Measurements from ENCODE around the gene PRKCZ. TPM values are rescaled to one million over a fixed set of nuclear protein-coding genes. Genes with fewer than 3 reads are reported as not detected.

PRKCZ gene
- total and polyA plus RNA-seq, 7 donors = 0.07 to 2.3 (median 0.42) TPM; not detected in 1

DNA sequence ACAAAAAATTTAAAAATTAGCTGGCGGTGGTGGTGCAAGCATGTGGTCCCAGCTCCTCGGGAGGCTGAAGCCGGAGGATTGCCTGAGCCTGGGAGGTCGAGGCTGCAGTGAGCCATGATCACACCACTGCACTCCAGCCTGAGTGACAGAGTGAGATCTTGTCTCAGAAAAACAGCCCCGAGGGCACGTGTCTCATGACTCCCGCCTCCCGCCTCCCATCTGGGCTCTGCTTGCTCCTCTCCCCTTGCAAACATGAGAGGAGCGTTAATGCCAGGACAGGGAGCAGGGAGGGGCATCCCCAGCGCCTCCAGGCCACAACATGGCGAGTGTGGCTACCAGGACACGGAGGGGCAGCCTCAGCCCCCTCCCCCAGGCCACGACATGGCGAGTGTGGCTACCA lies 116.0 kb downstream of the PRKCZ start:
- 74 to 79% (median 75%) methylated on average over 10 to 14 of the region's 14 CpGs for WGBS, 3 donors
- H3K4me1 ChIP-seq = no peaks in the 10 kb centered on the region
- ATAC-seq = no peak
- no peak overlapping the region for H3K27ac ChIP-seq
- DNase-seq = no peak
- no peak overlapping the region for H3K4me3 ChIP-seq
- no peaks in the 10 kb centered on the region for H3K36me3 ChIP-seq (ENCODE audit: insufficient read depth in 1 of 2, low read depth in 1 of 2)
- H3K27me3 ChIP-seq (ENCODE audit: insufficient read depth in 3 of 3, low read length in 2 of 3) = peaks cover 0 to 10% (median 0%) of the 10 kb centered on the region in 3 donors
- H3K9me3 ChIP-seq = no peaks in the 10 kb centered on the region
- TF ChIP-seq, protein P1, sequence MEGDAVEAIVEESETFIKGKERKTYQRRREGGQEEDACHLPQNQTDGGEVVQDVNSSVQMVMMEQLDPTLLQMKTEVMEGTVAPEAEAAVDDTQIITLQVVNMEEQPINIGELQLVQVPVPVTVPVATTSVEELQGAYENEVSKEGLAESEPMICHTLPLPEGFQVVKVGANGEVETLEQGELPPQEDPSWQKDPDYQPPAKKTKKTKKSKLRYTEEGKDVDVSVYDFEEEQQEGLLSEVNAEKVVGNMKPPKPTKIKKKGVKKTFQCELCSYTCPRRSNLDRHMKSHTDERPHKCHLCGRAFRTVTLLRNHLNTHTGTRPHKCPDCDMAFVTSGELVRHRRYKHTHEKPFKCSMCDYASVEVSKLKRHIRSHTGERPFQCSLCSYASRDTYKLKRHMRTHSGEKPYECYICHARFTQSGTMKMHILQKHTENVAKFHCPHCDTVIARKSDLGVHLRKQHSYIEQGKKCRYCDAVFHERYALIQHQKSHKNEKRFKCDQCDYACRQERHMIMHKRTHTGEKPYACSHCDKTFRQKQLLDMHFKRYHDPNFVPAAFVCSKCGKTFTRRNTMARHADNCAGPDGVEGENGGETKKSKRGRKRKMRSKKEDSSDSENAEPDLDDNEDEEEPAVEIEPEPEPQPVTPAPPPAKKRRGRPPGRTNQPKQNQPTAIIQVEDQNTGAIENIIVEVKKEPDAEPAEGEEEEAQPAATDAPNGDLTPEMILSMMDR (IDR thresholded peaks at IDR 0.05) = no peak
- intact Hi-C loops (cut with DNase I) = no loop called here

GRCh38 chr1:2166695-2167094 lies 116.5 kb downstream of the PRKCZ start:
- peaks cover 0 to 10% (median 0%) of the 10 kb centered on the region in 3 donors for H3K27me3 ChIP-seq (ENCODE audit: insufficient read depth in 3 of 3, low read length in 2 of 3)
- no peak overlapping the region for H3K4me3 ChIP-seq
- intact Hi-C loops (cut with DNase I) = no loop called here

DNA sequence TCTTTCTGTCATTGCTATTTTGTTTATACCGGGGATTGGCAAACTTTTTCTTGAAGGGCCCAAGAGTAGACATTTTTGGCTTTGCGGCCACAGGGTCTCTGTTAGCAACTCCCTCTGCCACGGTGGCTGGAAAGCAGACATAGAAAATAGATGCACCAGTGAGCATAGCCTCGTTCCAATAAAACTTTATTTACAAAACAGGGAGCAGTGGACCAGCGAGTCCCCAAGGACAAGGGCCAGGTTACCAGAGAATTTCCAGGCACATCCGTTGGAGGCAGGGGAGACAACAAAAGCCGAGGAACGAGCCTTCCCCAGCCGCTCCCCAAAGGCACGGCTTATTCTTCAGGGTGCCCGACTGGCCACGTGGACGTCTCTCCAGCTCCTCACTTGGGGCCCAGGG lies 117.9 kb downstream of the PRKCZ start:
- Histone ChIP-seq H3K4me3 (no peak overlapping the region), H3K9me3 (no peaks in the 10 kb centered on the region), H3K4me1 (no peaks in the 10 kb centered on the region), H3K27me3 (ENCODE audit: insufficient read depth in 3 of 3, low read length in 2 of 3) (peaks cover 0 to 15% (median 0%) of the 10 kb centered on the region in 3 donors), H3K36me3 (ENCODE audit: insufficient read depth in 1 of 2, low read depth in 1 of 2) (no peaks in the 10 kb centered on the region), H3K27ac (no peak overlapping the region)
- no peak for DNase-seq
- TF ChIP-seq, protein P1 (IDR thresholded peaks at IDR 0.05) = no peak
- no peak for ATAC-seq
- intact Hi-C loops (cut with DNase I) = no loop called here
- WGBS, 3 donors = 85 to 88% (median 87%) methylated on average over 13 of the region's 13 CpGs

More at GRCh38 chr1:2166695-2167094, 116.5 kb downstream of the PRKCZ start:
- ATAC-seq = no peak
- no peaks in the 10 kb centered on the region for H3K36me3 ChIP-seq (ENCODE audit: insufficient read depth in 1 of 2, low read depth in 1 of 2)
- H3K4me1 ChIP-seq = no peaks in the 10 kb centered on the region
- TF ChIP-seq, protein P1 (IDR thresholded peaks at IDR 0.05) = no peak
- 87 to 94% (median 89%) methylated on average over 9 to 10 of the region's 10 CpGs for WGBS, 3 donors
- H3K27ac ChIP-seq = no peak overlapping the region
- no peak for DNase-seq
- H3K9me3 ChIP-seq = no peaks in the 10 kb centered on the region

GRCh38 chr1:2168535-2168934 lies 118.3 kb downstream of the PRKCZ start:
- Histone ChIP-seq H3K9me3 (no peaks in the 10 kb centered on the region), H3K4me1 (no peaks in the 10 kb centered on the region), H3K27ac (no peak overlapping the region), H3K4me3 (no peak overlapping the region), H3K27me3 (ENCODE audit: insufficient read depth in 3 of 3, low read length in 2 of 3) (peaks cover 0 to 15% (median 0%) of the 10 kb centered on the region in 3 donors), H3K36me3 (ENCODE audit: insufficient read depth in 1 of 2, low read depth in 1 of 2) (no peaks in the 10 kb centered on the region)
- TF ChIP-seq, protein P1 (IDR thresholded peaks at IDR 0.05) = no peak
- DNase-seq (no peak), ATAC-seq (no peak)
- intact Hi-C loops (cut with DNase I) = no loop called here
- WGBS, 3 donors = 81 to 86% (median 82%) methylated on average over 12 of the region's 12 CpGs

DNA sequence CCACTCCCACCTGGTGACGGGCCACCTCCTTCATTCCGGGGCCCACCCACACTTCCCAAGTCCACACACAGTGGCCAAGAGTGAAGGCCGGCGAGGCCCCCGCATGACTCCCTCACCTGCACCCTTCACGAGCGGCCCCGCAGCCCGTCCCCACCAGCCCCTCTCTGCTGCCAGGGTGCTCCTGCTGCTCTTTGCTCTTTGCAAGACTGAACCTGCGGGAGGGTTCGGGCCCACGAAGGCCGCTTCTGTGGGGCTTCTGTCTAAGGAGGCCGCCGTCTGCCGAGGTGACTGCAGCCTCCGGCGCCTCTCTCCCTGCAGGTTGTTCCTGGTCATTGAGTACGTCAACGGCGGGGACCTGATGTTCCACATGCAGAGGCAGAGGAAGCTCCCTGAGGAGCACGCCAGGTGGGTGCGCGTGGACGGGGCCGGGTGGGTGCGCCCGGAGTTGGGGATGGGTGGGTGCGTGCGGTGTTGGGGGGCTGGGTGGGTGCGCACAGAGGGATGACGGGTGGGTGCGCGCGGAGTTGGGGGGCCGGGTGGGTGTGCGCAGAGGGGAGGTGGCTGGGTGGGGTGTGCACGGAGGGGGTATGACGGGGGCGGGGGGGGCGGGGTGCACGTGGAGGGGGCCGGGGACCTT lies 119.1 kb downstream of the PRKCZ start:
- H3K27me3 ChIP-seq (ENCODE audit: insufficient read depth in 3 of 3, low read length in 2 of 3) = peaks cover 0 to 21% (median 0%) of the 10 kb centered on the region in 3 donors
- TF ChIP-seq, protein P1 (IDR thresholded peaks at IDR 0.05) = no peak
- H3K36me3 ChIP-seq (ENCODE audit: insufficient read depth in 1 of 2, low read depth in 1 of 2) = no peaks in the 10 kb centered on the region
- ATAC-seq (no peak), DNase-seq (no peak)
- no peak overlapping the region for H3K4me3 ChIP-seq
- H3K27ac ChIP-seq = no peak overlapping the region
- intact Hi-C loops (cut with DNase I) = no loop called here
- H3K4me1 ChIP-seq = no peaks in the 10 kb centered on the region
- 90 to 92% (median 91%) methylated on average over 33 to 43 of the region's 43 CpGs for WGBS, 3 donors
- H3K9me3 ChIP-seq = no peaks in the 10 kb centered on the region

Data from psoas muscle (tissue), 8 donors.